GM21447 (cell line): ENCODE data around the gene BORCS5.
"Not testable (repeated sequence)": the region's sequence is repeated elsewhere in the genome, so short reads cannot be mapped to it uniquely, and the experiment has no call there.

ENCODE experiments used
- ATAC-seq: cut with Tn5 transposase; IDR thresholded peaks from one replicate; pipeline ENCODE4 v1.9.1; 2021; ENCODE audit not compliant: unreplicated experiment

The BORCS5 gene

GRCh38 chr12:12384571-12385340, 27.9 kb downstream of the BORCS5 start:
- no peak for ATAC-seq

- no peak for ATAC-seq
Measured at GRCh38 chr12:12387501-12387900, 30.6 kb downstream of the BORCS5 start.

GRCh38 chr12:12392413-12392812, 35.5 kb downstream of the BORCS5 start:
- no peak for ATAC-seq

GRCh38 chr12:12393171-12393570, 36.3 kb downstream of the BORCS5 start:
- no peak for ATAC-seq

- ATAC-seq: no peak
Measured at GRCh38 chr12:12396694-12397093, 39.8 kb downstream of the BORCS5 start.

GRCh38 chr12:12397184-12397583, 40.3 kb downstream of the BORCS5 start:
- ATAC-seq: no peak

- no peak for ATAC-seq
Measured at GRCh38 chr12:12398026-12398859, 41.4 kb downstream of the BORCS5 start.

GRCh38 chr12:12399161-12399560, 42.3 kb downstream of the BORCS5 start:
- ATAC-seq: no peak

GRCh38 chr12:12399776-12400305, 43.0 kb downstream of the BORCS5 start:
- ATAC-seq: no peak

GRCh38 chr12:12400793-12401192, 43.9 kb downstream of the BORCS5 start:
- ATAC-seq: no peak

GRCh38 chr12:12403264-12404248, 46.7 kb downstream of the BORCS5 start:
- no peak for ATAC-seq

- ATAC-seq: no peak
Measured at GRCh38 chr12:12404297-12404696, 47.4 kb downstream of the BORCS5 start.

- no peak for ATAC-seq
Measured at GRCh38 chr12:12405882-12406281, 49.0 kb downstream of the BORCS5 start.

GRCh38 chr12:12406762-12407161, 49.9 kb downstream of the BORCS5 start:
- no peak for ATAC-seq

GRCh38 chr12:12408265-12408690, 51.4 kb downstream of the BORCS5 start:
- no peak for ATAC-seq

- not testable (repeated sequence) for ATAC-seq
Measured at GRCh38 chr12:12409337-12409736, 52.5 kb downstream of the BORCS5 start.

- ATAC-seq: no peak
Measured at GRCh38 chr12:12415886-12416285, 59.0 kb downstream of the BORCS5 start.

GRCh38 chr12:12419165-12419564, 62.3 kb downstream of the BORCS5 start:
- not testable (repeated sequence) for ATAC-seq

- ATAC-seq: no peak
Measured at GRCh38 chr12:12423367-12423766, 66.5 kb downstream of the BORCS5 start.

- no peak for ATAC-seq
Measured at GRCh38 chr12:12425001-12425400, 68.1 kb downstream of the BORCS5 start.

- ATAC-seq: no peak
Measured at GRCh38 chr12:12425616-12426015, 68.7 kb downstream of the BORCS5 start.
